Motor neuron (in vitro differentiated cells): ENCODE data around the gene FOXN4. TPM values are rescaled to one million over a fixed set of nuclear protein-coding genes. Genes with fewer than 3 reads are reported as not detected.

ENCODE experiments used
- ATAC-seq, 8 experiments: fragments of 200-7000 bp; cut with Tn5 transposase; replicated peaks in 6 of 8; 2 replicates each; pipeline ENCODE4 v1.8.0; 2021; ENCODE audit warnings: mild to moderate bottlenecking in 8 of 8, moderate library complexity in 8 of 8
- H3K27ac ChIP-seq, 2 donors: fragments of 250-450 bp; sonication (Bioruptor Pico); 2 replicates each; pipeline ENCODE4 v1.9.0; 2021; ENCODE audit warnings: antibody characterized with exemption in 2 of 2, mild to moderate bottlenecking in 2 of 2, moderate library complexity in 1 of 2
- H3K4me1 ChIP-seq, 2 donors: fragments of 250-450 bp; sonication (Bioruptor Pico); replicated peaks in 1 of 2; 2 replicates each; pipeline ENCODE4 v1.6.1; 2021; ENCODE audit warnings: antibody characterized with exemption in 2 of 2, mild to moderate bottlenecking in 2 of 2, moderate library complexity in 1 of 2
- H3K4me3 ChIP-seq, 5 donors: fragments of 250-450 bp; sonication (Bioruptor Pico); 2 replicates each; pipeline ENCODE4 v1.9.0; 2021; ENCODE audit warnings: antibody characterized with exemption in 5 of 5, mild to moderate bottlenecking in 5 of 5, moderate library complexity in 4 of 5
- WGBS, 10 experiments: fragments of 450-650 bp; shearing (Covaris generic); methylation state at CpG; one replicate each; pipeline ENCODE4 v1.0.0; 2022; 5-methylcytosine and 5-hydroxymethylcytosine counted together
- in situ Hi-C, 9 experiments: fragments of 400-800 bp; cut with MboI; loops; one replicate each; pipeline ENCODE4 v1.15.0; 2021; ENCODE audit warnings: low sequenced_read_pairs in 9 of 9, low pct_unique_long_range_greater_than_20kb in 2 of 9; ENCODE audit not compliant: unreplicated experiment in 9 of 9
- total RNA-seq, 8 experiments: library from RNA; unstranded; fragments of 300-600 nt; gene quantifications; 2 replicates each; pipeline versions ENCODE4 v1.2.3 to v1.2.4, GENCODE V29; 2022

The FOXN4 gene
- total RNA-seq, 8 experiments from 2014 or later: 0.20 to 19.7 (median 0.48) TPM; not detected in 2

GRCh38 chr12:109261939-109262338 lies 47.1 kb downstream of the FOXN4 start:
- H3K27ac ChIP-seq: no peak overlapping the region
- in situ Hi-C loops: loop anchor here in 8 of 9 experiments (10.0 to 25.0 kb wide), 2 partner anchors 123 to 125 kb away; no protein-coding TSS in a partner anchor
- no peak overlapping the region for H3K4me3 ChIP-seq
- ATAC-seq: no peak
- WGBS, 10 experiments: 39 to 100% (median 71%) methylated on average over 1 to 2 of the region's 2 CpGs; no CpG with 5 or more reads in 1 of the 10 experiments
- H3K4me1 ChIP-seq: peaks cover 0 to 5% of the 10 kb centered on the region in 2 donors

GRCh38 chr12:109261087-109261486 lies 48.0 kb downstream of the FOXN4 start:
- Histone ChIP-seq H3K27ac (no peak overlapping the region), H3K4me3 (no peak overlapping the region), H3K4me1 (peaks cover 0 to 5% of the 10 kb centered on the region in 2 donors)
- WGBS, 10 experiments: 17 to 50% (median 29%) methylated on average over 1 of the region's 1 CpG; no CpG with 5 or more reads in 7 of the 10 experiments
- in situ Hi-C loops: loop anchor here in 8 of 9 experiments (10.0 to 25.0 kb wide), 2 partner anchors 124 to 126 kb away; no protein-coding TSS in a partner anchor
- ATAC-seq: no peak

GRCh38 chr12:109259545-109259895 lies 49.6 kb downstream of the FOXN4 start:
- peaks cover 0 to 3% of the 10 kb centered on the region in 2 donors for H3K4me1 ChIP-seq
- H3K27ac ChIP-seq: no peak overlapping the region
- in situ Hi-C loops: loop anchor here in 2 of 9 experiments (25.0 kb wide), 1 partner anchor 128 kb away; no protein-coding TSS in a partner anchor
- ATAC-seq: no peak
- WGBS, 10 experiments: 0 to 100% (median 43%) methylated on average over 1 of the region's 1 CpG; no CpG with 5 or more reads in 7 of the 10 experiments
- no peak overlapping the region for H3K4me3 ChIP-seq

- WGBS, 10 experiments: 40 to 100% (median 79%) methylated on average over 2 to 6 of the region's 16 CpGs; no CpG with 5 or more reads in 5 of the 10 experiments
- H3K27ac ChIP-seq: no peak overlapping the region
- H3K4me3 ChIP-seq: no peak overlapping the region
- H3K4me1 ChIP-seq: no peaks in the 10 kb centered on the region
- in situ Hi-C loops: loop anchor here in 2 of 9 experiments (25.0 kb wide), 1 partner anchor 128 kb away; no protein-coding TSS in a partner anchor
- ATAC-seq: no peak
Measured at GRCh38 chr12:109258607-109259544, 50.2 kb downstream of the FOXN4 start.

- WGBS, 10 experiments: 20 to 100% methylated on average over 1 of the region's 6 CpGs; no CpG with 5 or more reads in 8 of the 10 experiments
- in situ Hi-C loops: loop anchor here in 2 of 9 experiments (25.0 kb wide), 1 partner anchor 129 kb away; no protein-coding TSS in a partner anchor
- H3K4me1 ChIP-seq: no peaks in the 10 kb centered on the region
- H3K27ac ChIP-seq: no peak overlapping the region
- no peak overlapping the region for H3K4me3 ChIP-seq
- no peak for ATAC-seq
Measured at GRCh38 chr12:109258201-109258600, 50.9 kb downstream of the FOXN4 start.

- ATAC-seq: no peak
Measured at GRCh38 chr12:109256011-109256410, 53.1 kb downstream of the FOXN4 start.

GRCh38 chr12:109255377-109255776 lies 53.7 kb downstream of the FOXN4 start:
- Histone ChIP-seq H3K4me3 (no peak overlapping the region), H3K27ac (no peak overlapping the region), H3K4me1 (no peaks in the 10 kb centered on the region)
- in situ Hi-C loops: loop anchor here in 2 of 9 experiments (25.0 kb wide), 1 partner anchor 132 kb away; no protein-coding TSS in a partner anchor
- ATAC-seq: peak in 5 of 8 experiments; percentile 41 to 84 (median 57)
- 57 to 100% (median 80%) methylated on average over 1 to 5 of the region's 5 CpGs; no CpG with 5 or more reads in 1 of the 10 experiments for WGBS, 10 experiments

More at GRCh38 chr12:109256011-109256410, 53.1 kb downstream of the FOXN4 start:
- Histone ChIP-seq H3K4me3 (no peak overlapping the region), H3K27ac (no peak overlapping the region), H3K4me1 (no peaks in the 10 kb centered on the region)
- 48 to 84% (median 77%) methylated on average over 3 to 7 of the region's 8 CpGs; no CpG with 5 or more reads in 5 of the 10 experiments for WGBS, 10 experiments
- in situ Hi-C loops: loop anchor here in 2 of 9 experiments (25.0 kb wide), 1 partner anchor 131 kb away; no protein-coding TSS in a partner anchor

- Histone ChIP-seq H3K4me1 (no peaks in the 10 kb centered on the region), H3K27ac (no peak overlapping the region), H3K4me3 (no peak overlapping the region)
- WGBS, 10 experiments: 23 to 100% (median 85%) methylated on average over 1 to 7 of the region's 7 CpGs; no CpG with 5 or more reads in 1 of the 10 experiments
- in situ Hi-C loops: loop anchor here in 2 of 9 experiments (25.0 kb wide), 1 partner anchor 133 kb away; no protein-coding TSS in a partner anchor
- ATAC-seq: peak in 1 of 8 experiments; percentile 81
Measured at GRCh38 chr12:109253913-109254544, 55.1 kb downstream of the FOXN4 start.

- H3K27ac ChIP-seq: no peak overlapping the region
- no peak overlapping the region for H3K4me3 ChIP-seq
- H3K4me1 ChIP-seq: no peaks in the 10 kb centered on the region
- no peak for ATAC-seq
- in situ Hi-C loops: loop anchor here in 2 of 9 experiments (25.0 kb wide), 1 partner anchor 135 kb away; no protein-coding TSS in a partner anchor
- WGBS, 10 experiments: 21 to 100% (median 73%) methylated on average over 1 to 3 of the region's 4 CpGs; no CpG with 5 or more reads in 2 of the 10 experiments
Measured at GRCh38 chr12:109252799-109253198, 56.3 kb downstream of the FOXN4 start.

GRCh38 chr12:109250523-109250922 lies 58.6 kb downstream of the FOXN4 start:
- 40 to 100% (median 100%) methylated on average over 1 of the region's 1 CpG; no CpG with 5 or more reads in 3 of the 10 experiments for WGBS, 10 experiments
- H3K27ac ChIP-seq: no peak overlapping the region
- H3K4me3 ChIP-seq: no peak overlapping the region
- no peak for ATAC-seq
- in situ Hi-C loops: loop anchor here in 2 of 9 experiments (25.0 kb wide), 1 partner anchor 137 kb away; no protein-coding TSS in a partner anchor
- H3K4me1 ChIP-seq: no peaks in the 10 kb centered on the region

GRCh38 chr12:109247831-109248654 lies 61.0 kb downstream of the FOXN4 start:
- ATAC-seq: no peak
- 0 to 100% (median 91%) methylated on average over 1 to 5 of the region's 9 CpGs; no CpG with 5 or more reads in 2 of the 10 experiments for WGBS, 10 experiments
- no peak overlapping the region for H3K27ac ChIP-seq
- no peak overlapping the region for H3K4me3 ChIP-seq
- in situ Hi-C loops: no loop called here
- no peaks in the 10 kb centered on the region for H3K4me1 ChIP-seq

GRCh38 chr12:109246221-109246620 lies 62.9 kb downstream of the FOXN4 start:
- 60 to 100% (median 96%) methylated on average over 1 to 11 of the region's 15 CpGs; no CpG with 5 or more reads in 2 of the 10 experiments for WGBS, 10 experiments
- in situ Hi-C loops: no loop called here
- no peak overlapping the region for H3K4me3 ChIP-seq
- H3K27ac ChIP-seq: no peak overlapping the region
- no peaks in the 10 kb centered on the region for H3K4me1 ChIP-seq
- no peak for ATAC-seq
